Subcutaneous adipose tissue (tissue), 4 donors: ENCODE measurements around the gene PLCG2. TPM values are rescaled to one million over a fixed set of nuclear protein-coding genes. Genes with fewer than 3 reads are reported as not detected.

Experiments
- CTCF ChIP-seq: fragments of 450-650 bp; IDR thresholded peaks from one replicate; pipeline ENCODE4 v1.5.1; 2016; ENCODE audit warnings: low read depth, mild to moderate bottlenecking, control low read depth, antibody characterized with exemption, moderate library complexity
- total RNA-seq, 4 donors: library from RNA; depleted of rRNA; stranded (reverse); fragments of >200 nt; gene quantifications; one replicate each; pipeline ENCODE4 v1.1.0, GENCODE V29; 2016

Gene PLCG2
- total RNA-seq, 4 donors from 2014 or later, result 19.8 to 34.9 (median 23.8) TPM

- no peak for TF ChIP-seq CTCF
Measured at GRCh38 chr16:81786321-81786720, 7.2 kb downstream of the PLCG2 start.

GRCh38 chr16:81786868-81787267 is 7.8 kb downstream of the PLCG2 start:
- TF ChIP-seq CTCF, result no peak

GRCh38 chr16:81787659-81788058 is 8.6 kb downstream of the PLCG2 start:
- TF ChIP-seq CTCF, result no peak

GRCh38 chr16:81790277-81790676 is 11.2 kb downstream of the PLCG2 start:
- TF ChIP-seq CTCF, result no peak

- no peak for TF ChIP-seq CTCF
Measured at GRCh38 chr16:81790830-81791435, 11.8 kb downstream of the PLCG2 start.

- TF ChIP-seq CTCF, result no peak
Measured at GRCh38 chr16:81792828-81793227, 13.7 kb downstream of the PLCG2 start.

GRCh38 chr16:81795193-81795592 is 16.1 kb downstream of the PLCG2 start:
- TF ChIP-seq CTCF, result no peak
